NCI-H748 (cell line): ENCODE measurements around the gene PON2.
"Not testable (repeated sequence)": the region's sequence is repeated elsewhere in the genome, so short reads cannot be mapped to it uniquely, and the experiment has no call there.

Source experiments
- DNase-seq: peaks from one replicate; lab custom pipeline; 2025; ENCODE audit not compliant: unreplicated experiment; lab: John Stamatoyannopoulos, UW

The PON2 gene

DNA sequence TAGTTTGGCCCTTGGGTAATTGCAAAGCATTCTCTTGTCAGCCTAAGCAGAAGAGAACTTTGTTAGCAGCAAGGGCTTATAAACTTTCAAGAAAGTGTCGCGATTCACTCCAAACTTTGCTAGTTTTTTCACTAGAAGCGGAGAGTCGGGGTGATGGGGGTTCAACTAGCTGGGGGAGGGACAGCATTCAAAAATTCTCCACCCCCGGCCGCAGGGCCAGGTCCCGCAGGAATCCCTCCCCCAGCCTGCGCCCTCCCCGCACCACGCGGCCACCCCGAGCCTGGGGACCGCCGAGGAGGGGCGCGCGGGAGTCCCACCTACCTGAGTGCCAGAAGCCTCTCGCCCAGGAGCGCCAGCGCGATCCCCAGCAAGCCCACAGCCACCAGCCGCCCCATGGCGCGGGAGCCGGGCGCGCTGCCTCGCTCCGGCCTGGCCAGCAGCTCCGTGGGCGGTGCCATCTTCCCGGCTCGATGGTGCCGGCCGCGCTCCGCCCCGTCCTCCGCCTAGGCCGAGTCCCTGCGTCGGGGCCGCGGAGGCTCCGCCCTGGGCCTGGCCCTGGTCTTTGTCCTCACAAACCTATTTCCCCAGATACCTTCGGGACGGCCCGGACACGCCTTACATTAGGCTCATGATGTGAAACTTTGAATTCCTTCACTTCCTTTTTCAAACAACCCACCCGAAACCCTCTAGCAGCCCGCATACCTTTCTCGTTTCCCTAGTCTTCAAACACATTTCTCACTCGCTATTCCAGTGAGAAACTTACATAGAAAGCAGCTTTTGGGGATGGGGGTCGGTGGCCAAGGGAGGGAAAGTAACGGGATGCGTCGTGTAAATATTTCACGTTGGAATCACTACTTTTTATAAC, at the start of gene PON2:
TSS of gene PON2 (minus strand) at position 472 of the 865 bp plus-strand sequence. CDS start at position 395, 77 bp downstream.
- DNase-seq: peak; percentile 83

DNA sequence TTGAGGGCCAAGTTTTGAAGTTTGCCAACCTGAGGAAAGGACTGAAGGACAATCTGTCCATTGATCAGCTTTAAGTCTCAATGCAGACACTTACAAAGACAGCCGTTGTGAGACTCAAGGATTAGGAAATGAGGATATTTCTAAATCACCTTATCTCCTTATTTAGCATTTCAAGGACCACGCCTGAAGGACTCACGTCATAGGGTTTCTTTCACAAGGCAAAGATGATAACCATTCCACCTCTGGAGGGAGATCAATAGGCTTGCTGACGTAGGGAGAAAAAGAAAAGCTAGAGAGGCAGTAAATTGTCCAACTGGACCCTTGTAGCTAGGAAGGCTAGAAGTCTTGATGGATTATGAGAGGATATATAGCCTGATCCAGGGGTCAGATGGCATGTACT, 47.6 kb upstream of the PON2 start:
- DNase-seq: no peak

DNA sequence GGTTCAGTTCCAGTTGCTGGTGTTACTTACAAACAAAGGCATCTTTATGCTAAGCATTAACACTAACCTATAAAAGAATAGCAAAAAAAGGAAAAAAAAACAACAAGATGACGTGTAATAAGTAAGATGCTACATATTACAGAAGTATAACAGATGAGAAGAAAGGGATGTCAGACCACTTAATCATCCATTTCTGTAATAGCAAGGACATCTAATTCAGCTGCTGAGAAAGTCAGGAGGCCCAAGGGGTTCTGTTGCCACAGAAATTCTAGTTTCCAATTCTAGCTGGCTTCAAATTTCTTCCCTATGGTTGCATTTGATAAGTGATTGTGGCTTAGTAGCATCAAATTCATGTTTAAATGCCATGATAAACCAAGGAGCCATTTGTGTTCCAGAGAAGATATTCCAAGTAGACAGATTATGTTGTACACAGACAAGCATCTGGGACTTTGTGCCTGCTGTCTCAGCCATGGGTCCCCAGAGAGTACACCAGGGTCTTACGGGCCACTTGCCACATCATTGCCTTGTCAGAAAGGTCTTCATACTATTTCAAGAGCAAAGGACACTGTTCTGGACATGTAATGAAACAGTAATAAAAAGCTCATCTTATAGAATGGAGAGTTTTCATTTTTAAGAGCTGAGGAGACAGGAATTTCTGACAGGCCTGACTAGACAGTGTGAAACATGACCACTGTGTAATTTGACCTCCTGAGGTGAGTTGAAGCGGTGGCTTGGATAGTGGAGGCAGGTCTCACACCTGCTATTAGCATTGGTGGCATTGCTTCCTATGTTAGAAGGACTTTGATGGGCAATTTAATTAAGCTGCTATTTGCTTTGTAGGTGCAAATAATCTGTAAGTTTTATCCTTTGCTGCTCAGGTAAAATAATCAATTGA, 46.7 kb upstream of the PON2 start:
- DNase-seq: peak; percentile 31

DNA sequence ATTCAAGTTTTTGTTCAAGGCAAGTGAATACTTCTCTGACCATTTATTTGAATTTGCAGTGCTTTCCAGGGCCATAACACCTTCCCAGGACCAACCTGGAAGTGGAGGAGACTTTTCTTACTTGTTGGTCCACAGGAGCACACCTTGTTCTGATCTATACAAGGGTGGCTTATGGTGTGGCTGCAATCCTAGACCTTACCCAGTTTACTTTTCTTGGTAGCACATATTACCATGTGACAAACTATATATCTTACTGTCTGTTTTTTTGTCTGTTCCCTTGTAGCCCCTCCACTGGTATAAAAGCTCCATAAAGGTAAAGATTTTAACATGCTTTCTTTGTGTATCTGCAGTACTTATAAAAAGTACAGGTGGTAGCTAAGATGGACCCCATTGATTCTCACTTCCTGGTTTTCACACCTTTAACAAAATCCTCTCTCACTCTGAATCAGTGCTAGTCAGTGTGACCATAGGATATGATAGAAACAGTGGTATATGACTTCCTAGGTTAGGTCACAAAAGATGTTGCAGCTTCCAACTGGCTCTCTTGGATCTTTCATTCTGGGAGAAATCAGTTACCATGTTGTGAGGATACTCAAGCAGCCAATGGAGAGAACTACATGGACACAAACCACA, 45.3 kb upstream of the PON2 start:
- no peak for DNase-seq

DNA sequence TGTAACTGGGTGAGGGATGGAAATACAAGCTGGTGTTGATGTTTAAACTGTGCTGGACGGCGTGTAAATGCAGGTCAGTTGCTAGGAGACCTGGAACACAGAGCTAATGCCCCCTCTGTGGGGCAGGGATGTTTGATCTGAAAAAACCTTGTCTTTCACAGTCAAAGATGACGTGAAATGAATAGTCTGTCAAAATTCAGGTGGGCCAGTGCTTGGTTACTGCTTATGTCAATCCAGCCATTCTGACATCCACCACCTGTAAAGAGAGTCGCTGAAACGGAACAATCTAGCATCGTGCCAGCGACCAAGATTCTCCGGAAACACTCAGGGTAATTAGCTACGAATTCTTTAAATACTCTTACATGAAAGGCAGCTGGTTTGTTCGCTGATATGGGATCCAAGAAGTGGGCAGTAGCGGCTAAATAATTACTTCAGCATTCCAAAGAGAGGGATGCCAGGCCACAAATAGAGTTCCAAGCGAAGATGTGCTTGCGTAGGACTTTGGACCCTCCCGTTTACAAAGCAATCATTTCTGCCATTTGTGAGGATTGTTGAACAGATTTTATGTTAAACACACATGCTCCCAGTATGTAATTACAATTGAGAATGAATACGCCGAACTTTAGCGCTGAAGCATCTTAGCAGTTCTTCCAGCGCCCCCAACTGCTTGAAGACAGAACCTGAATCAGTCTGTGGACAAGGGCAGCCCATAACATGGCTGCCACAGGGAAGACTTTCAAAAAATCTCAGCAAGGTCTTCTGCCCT, 43.6 kb upstream of the PON2 start:
- DNase-seq: peak; percentile 95

DNA sequence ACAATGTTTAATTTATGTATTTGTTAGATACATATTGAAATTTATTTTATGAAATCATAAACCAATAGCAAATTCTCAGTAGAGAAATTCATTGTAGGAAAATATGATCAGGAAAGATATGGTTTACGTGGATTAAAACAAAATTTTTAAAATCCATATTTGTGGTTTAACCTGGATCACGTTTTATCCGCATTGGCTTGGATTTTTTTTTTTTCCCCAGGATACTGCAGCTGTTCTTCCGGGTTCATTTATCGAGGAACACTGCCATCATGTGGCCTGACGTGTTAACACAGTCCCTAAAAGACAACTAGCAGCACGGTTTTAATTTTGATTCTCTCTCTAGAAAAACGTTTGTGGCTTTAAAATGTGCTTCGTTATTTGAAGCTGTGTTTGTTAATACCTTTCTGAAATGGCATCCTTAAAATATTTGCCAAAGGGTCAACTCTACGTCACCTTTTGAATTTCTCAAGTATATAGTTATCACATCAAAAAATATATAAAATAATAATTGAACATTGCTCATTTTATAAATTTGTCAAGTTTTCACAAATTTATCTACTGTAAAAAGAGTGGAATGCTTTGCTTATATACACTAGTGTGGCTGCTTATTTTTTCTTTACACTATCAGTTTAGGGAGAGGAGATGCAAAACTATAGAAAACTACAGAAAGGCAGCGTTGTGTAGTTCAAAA, 42.2 kb upstream of the PON2 start:
- DNase-seq: peak; percentile 89

DNA sequence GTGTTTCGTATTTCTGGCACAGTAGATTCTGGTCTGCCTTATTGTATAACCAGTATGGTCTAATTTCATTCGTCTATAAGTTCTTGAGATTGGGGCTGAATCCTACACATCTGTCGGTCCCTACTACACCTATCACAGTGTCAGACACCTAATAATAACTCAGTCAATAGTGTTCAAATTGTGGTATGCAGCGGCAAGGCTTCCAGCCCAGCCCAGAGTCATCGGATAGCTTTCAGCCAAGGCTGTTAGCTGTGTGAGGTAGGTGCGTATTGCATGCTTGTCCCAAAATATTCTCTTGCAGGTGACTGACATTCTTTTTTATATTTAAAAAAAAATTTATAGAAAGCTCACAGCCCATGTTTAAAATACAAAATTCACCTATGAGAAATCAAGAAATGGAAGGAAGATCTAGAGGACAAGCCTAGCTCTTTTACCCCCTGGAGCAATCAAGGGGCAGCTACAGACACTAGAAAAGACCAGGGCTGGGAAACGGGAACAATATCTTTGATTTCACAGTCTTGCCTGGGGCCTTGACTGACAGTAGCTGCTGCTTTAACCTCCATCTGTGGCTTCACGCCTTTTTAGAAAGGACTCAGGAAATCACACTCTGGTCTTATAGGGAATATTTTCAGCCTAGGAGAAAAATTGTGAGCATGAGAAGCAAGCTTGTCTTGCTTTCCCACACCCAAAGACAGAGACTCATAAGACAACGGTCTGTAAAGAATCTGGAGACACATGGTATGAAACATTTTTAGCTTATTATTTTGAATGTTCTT, 41.4 kb upstream of the PON2 start:
- DNase-seq: peak; percentile 54

DNA sequence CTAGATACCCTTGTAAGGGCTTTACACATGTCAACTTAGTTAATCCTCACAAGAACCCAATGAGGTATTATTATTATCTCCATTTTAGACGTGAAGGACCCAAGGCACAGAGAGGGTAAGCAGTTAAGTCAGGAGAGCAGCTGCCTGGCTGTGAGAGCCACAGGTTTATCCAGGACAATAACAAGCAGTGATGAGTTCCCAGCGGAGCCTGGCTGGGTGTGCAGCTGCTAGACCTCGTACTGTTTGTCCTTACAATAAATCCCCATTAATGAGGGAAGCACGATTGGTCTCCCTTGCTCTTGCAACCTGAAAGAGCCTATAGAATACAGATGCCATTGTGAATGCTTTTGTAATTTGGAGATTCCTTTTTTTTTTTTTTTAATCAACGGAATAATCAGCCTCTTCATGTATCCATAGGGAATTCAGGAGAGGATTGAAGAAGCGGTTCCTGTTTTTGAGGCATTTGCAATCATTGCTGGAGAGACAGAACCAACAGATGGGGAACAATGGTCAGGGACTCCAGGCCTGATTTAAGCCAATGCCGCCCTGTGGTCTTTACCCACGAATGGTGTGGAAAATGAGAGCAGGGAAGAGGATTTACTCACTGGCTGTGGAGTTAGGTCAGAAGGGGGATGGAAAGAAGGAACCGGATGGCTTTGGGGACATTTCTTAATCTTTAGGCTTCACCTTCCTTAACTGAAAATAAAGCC, 38.6 kb upstream of the PON2 start:
- DNase-seq: peak; percentile 97

DNA sequence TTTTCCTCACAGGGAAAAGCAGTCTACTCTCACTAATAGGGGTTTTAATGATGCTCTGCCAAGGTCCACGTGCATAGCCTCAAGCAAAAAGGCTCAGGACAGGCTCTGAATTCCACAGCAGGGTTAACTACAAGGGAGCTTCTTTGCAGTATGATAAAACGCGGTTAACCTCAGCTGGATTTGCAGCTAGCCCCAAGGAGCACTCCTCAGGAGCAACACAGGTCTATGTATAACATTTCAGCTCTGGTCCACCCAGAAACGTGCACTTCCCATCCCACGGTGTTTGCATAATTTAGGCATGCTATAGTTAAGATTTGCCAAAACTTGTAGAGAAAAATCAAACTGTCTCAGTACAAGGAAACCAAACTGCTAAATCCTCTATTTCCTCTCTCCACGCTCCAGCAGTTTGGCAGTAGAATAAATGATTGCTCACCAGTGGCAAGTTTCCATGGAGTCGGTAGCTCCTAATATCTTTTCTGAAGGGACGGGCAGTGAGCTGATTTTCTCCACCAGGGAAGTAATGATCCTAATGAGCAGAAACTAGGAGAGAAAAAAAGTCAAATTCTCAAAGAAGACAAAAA, 37.8 kb upstream of the PON2 start:
- peak; percentile 60 for DNase-seq

DNA sequence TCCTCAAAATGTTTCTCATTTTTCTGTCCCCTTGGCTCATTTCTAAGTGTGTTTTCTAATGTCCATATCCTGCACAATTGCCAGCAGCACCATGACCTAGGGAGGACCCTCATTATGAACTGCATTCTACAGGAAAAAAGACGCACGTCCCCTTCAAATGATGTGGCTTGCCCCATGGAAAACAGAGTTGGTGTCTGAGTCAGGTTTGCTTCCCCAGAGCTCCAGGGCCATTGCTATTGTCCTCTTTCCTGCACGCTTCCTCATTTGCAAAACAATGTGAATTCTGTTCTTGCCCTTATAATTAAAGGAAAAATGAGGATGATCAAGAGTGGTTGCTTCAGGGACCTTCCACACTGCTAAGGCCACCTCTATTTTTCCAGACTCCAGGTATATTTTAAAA, 36.2 kb upstream of the PON2 start:
- DNase-seq: peak; percentile 64

DNA sequence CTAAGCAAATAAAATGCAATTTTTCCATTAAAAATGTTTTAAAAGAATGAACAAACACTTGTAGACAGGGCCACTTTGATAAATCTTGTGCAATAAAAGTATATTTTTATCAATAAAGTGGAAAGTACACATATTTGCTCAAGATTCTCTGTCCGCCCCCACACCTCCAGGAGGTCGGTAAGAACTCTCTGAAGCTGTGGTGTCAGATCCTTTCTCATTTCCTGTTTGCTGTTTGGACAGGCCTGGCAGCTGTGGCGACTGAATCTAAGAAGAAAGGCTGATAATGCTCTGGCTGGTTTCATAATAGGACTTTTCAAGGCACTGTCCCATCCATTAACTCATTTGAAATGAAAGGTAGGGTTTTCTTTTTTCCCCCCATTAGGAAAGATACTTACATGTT, 35.6 kb upstream of the PON2 start:
- DNase-seq: peak; percentile 92

DNA sequence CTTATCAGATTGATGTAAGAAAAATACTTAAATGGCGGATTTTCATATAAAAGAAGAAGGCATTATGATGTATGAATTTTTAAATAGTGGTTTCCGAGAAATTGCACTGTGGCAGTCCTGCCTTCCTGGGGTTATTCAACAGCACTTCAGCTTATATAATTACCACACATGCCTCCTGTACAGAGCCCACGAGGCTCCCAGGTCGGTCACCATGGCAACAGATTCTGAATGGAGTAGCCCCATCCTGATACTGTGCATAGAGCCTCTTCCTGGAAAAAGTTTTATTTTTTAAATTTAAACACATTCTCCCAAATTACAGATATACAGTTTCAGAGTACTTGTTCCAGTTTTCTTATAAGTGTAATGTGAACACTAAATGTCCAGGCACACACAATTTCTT, 35.0 kb upstream of the PON2 start:
- peak; percentile 99 for DNase-seq

DNA sequence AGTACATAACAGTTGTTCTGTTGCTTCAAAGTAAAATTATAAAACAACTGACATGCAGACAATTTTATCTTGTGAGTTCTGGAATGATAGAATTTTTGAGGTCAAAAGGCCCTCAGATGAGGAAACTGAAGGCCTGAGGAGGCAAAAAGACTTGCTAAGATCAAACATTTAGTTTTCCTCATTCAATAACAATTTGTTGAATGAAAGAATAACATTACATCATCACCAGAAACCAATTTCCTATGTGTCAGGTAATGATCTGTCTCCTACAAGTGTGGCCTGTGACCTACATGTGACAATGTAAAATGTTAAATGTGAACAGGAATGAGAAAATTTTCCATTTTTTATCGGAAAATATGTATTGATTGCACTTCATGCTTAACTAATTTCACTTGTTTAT, 34.4 kb upstream of the PON2 start:
- DNase-seq: peak; percentile 59

DNA sequence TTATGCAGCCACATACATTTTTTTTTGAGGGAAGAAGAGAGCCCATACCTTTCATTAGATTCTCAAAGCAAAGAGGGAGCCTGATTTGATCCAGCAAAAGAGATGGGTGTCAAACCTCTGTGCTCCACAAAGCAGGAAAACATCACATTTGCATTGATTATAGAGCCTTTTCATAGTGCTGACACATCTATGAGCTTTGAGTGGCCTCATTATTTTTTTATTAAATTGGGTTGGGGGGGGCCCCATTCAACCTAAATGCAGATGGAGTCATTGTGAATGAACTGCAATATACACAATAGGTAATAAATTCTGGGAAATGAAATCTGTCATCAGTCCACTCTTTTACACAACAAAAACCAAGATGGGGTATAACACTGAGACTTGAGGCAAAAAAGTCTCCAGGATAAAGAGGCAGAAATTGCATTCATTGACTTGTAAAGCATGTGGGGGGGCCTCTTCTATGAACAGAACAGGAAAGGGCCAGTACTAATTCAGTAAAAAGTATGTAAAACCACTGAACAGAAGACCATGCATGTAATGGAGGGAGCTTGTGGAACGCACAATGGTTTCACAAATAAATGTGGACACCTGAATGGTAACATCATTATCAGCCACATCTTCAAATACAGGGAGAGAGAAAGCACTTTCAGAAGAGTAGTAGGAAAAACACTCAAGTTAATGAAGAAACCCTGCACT, 33.2 kb upstream of the PON2 start:
- DNase-seq: no peak

DNA sequence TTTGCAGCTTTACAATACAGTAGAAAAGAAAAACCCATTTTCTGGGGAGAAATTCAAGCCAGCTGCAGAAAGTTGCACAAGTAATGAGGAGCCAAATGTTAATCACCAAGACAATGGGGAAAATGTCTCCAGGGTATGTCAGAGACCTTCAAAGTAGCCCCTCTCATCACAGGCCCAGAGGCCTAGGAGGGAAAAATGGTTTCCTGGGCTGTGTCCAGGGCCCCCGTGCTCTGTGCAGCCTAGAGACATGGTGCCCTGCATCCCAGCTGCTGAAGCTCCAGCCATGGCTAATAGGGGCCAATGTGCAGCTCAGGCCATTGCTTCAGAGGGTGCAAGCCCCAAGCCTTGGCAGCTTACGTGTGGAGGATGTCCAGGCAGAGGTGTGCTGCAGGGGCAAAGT, 25.8 kb upstream of the PON2 start:
- not testable (repeated sequence) for DNase-seq

DNA sequence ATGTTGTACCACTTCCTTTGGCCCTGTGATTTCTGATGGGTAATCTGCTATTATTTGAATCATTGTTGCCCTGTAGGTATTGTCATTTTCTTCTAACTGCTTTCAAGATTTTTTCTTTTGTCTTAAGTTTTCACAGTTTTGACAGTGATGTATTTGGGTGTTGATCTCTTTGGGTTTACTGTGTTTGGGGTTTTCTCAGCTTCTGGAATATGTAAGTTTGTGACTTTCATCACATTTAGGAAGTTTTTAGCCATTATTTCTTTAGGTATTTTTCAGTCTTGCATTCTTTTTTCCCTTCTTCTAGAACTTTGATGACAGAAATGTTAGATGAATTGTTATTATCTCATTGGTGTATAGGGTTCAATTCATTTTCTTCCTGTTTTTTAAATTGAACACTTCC, 23.1 kb upstream of the PON2 start:
- no peak for DNase-seq

DNA sequence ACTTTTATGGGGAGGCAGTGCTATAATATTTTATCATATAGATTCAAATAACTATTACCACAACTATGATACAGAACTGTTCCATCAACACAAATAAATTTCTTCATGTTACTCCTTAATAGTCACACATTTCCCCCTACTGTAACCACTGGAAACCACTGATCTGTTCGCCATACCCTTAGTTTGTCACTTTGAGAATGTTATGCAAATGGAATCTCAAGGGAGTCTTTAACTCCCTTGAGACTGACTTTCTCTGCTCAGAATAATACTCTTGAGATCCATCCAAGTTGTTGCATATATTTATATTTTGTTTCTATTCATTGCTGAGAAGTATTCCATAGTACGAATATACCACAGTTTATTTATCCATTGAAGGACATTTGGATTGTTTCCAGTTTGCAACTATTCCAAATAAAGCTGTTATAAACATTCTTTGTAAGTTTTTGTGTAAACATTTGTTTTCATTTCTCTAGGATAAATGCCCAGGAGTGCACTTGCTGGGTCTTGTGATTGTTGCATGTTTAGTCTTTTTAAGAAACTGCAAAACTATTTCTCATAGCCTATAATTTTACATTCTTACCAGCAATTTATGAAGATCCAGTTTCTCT, 19.7 kb upstream of the PON2 start:
- no peak for DNase-seq
